Stimulated activated CD4-positive, alpha-beta T cell treated with anti-CD3 and anti-CD28 coated beads, Interleukin-12 subunit alpha, Interleukin-12 subunit beta, amount 100 ng/mL, for 24 hours (primary cell): ENCODE data around the gene PLPPR3.

Experiments
- DNase-seq, 2 experiments: peaks; one replicate each; pipeline ENCODE4 v3.0.0-alpha.2; 2020; ENCODE audit warnings: low read depth in 2 of 2

Gene PLPPR3

GRCh38 chr19:821825-822503 is at the start of gene PLPPR3:
Gene PLPPR3 (minus strand): TSS chr19:821955. CDS start chr19:821559, 396 bp downstream.
- no peak for DNase-seq

- DNase-seq: no peak
Measured at GRCh38 chr19:870963-871401, 49.2 kb upstream of the PLPPR3 start.

GRCh38 chr19:870314-870713 is 48.6 kb upstream of the PLPPR3 start:
- no peak for DNase-seq

GRCh38 chr19:869245-870177 is 47.8 kb upstream of the PLPPR3 start:
- no peak for DNase-seq

- DNase-seq: no peak
Measured at GRCh38 chr19:868458-869244, 46.9 kb upstream of the PLPPR3 start.

GRCh38 chr19:867855-868457 is 46.2 kb upstream of the PLPPR3 start:
- no peak for DNase-seq

GRCh38 chr19:867301-867793 is 45.6 kb upstream of the PLPPR3 start:
- no peak for DNase-seq

- no peak for DNase-seq
Measured at GRCh38 chr19:866769-867300, 45.1 kb upstream of the PLPPR3 start.

- no peak for DNase-seq
Measured at GRCh38 chr19:863315-863620, 41.5 kb upstream of the PLPPR3 start.

GRCh38 chr19:862581-863314 is 41.0 kb upstream of the PLPPR3 start:
- DNase-seq: peak; percentile 47 to 73

GRCh38 chr19:861756-862580 is 40.2 kb upstream of the PLPPR3 start:
- DNase-seq: peak; percentile 33 to 59

- no peak for DNase-seq
Measured at GRCh38 chr19:861141-861755, 39.5 kb upstream of the PLPPR3 start.

- DNase-seq: no peak
Measured at GRCh38 chr19:858868-859843, 37.4 kb upstream of the PLPPR3 start, which contains the start of gene CFD. Gene CFD (plus strand): TSS chr19:859664. CDS start chr19:859690, 26 bp downstream.

GRCh38 chr19:858284-858683 is 36.5 kb upstream of the PLPPR3 start:
- DNase-seq: no peak

GRCh38 chr19:855566-856120 is 33.9 kb upstream of the PLPPR3 start:
- DNase-seq: no peak

GRCh38 chr19:855142-855541 is 33.4 kb upstream of the PLPPR3 start:
- no peak for DNase-seq

- no peak for DNase-seq
Measured at GRCh38 chr19:854549-854948, 32.8 kb upstream of the PLPPR3 start.
